ENCODE results near the gene PDE11A. TPM values are rescaled to one million over a fixed set of nuclear protein-coding genes. Genes with fewer than 3 reads are reported as not detected.
A peak's percentile ranks its signal among the peaks of the same experiment; 100 is the strongest.

Gene PDE11A
- total RNA-seq, 4 donors from 2014 or later = 0.85 to 2.3 (median 2.1) TPM; not detected in 1

DNA sequence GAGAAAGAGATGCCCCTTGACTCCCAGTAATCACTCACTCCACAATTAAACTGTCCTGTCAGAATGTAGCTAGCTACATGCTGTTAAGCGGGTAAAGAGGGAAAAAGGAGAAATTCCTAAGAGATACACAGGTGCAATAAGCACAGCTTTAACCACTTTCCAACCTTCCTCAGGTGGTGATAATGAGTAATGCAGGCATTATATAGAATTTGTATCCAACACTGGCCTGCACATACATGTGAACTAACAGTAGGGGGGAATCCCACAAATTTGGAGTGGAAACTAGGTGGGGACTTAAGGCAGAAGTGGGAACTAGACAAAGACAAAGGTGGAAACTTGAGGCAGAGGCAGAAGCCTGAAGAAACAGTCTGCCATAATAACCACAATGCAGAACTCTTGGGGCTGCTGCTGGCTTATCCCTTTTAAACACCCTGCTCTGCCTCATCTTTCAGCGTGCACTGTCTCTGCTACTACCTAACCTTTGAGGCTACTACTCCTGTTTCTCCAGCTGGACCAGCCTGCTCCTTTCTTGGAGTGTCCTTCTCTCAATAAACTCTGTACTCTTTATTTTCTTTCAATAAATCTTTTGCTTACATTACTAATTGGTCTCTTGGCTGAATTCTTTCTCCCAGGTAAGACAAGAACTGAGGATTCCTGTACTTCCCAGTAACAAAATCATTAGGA, 259.7 kb downstream of the PDE11A start:
- Histone ChIP-seq H3K4me1 (no peaks in the 10 kb centered on the region), H3K27ac (no peak overlapping the region), H3K36me3 (no peaks in the 10 kb centered on the region), H3K27me3 (no peaks in the 10 kb centered on the region), H3K4me3 (no peak overlapping the region), H3K9me3 (no peaks in the 10 kb centered on the region)
- TF ChIP-seq, protein P1, sequence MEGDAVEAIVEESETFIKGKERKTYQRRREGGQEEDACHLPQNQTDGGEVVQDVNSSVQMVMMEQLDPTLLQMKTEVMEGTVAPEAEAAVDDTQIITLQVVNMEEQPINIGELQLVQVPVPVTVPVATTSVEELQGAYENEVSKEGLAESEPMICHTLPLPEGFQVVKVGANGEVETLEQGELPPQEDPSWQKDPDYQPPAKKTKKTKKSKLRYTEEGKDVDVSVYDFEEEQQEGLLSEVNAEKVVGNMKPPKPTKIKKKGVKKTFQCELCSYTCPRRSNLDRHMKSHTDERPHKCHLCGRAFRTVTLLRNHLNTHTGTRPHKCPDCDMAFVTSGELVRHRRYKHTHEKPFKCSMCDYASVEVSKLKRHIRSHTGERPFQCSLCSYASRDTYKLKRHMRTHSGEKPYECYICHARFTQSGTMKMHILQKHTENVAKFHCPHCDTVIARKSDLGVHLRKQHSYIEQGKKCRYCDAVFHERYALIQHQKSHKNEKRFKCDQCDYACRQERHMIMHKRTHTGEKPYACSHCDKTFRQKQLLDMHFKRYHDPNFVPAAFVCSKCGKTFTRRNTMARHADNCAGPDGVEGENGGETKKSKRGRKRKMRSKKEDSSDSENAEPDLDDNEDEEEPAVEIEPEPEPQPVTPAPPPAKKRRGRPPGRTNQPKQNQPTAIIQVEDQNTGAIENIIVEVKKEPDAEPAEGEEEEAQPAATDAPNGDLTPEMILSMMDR (IDR thresholded peaks at IDR 0.05) = no peak
- intact Hi-C loops (cut with DNase I; ENCODE audit: low total_unique reads) = no loop called here
- no peak for DNase-seq

DNA sequence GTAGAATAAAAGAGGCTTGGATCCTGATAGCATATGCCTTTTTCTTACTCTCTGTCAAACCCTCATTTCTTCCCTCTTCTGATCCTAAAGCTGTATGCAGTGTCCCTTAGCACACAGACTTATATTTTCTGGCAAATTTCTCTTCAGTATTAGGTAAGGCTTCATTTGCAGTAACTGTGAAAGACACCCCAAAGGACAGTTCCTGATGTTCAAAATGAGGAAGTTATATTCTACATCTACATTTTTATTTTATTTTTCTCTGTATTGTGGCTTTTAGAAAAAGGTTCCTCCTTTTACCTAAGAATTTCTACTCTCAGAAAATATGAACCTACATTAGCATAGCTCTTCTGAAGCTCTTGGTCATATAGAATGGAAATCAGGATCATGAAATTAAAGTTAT, 261.7 kb downstream of the PDE11A start:
- Histone ChIP-seq H3K4me1 (no peaks in the 10 kb centered on the region), H3K36me3 (no peaks in the 10 kb centered on the region), H3K4me3 (no peak overlapping the region), H3K27me3 (no peaks in the 10 kb centered on the region), H3K27ac (no peak overlapping the region), H3K9me3 (no peaks in the 10 kb centered on the region)
- intact Hi-C loops (cut with DNase I; ENCODE audit: low total_unique reads) = no loop called here
- TF ChIP-seq POLR2A (IDR thresholded peaks at IDR 0.05) = no peak
- TF ChIP-seq, protein P1 (IDR thresholded peaks at IDR 0.05) = no peak
- DNase-seq = no peak

DNA sequence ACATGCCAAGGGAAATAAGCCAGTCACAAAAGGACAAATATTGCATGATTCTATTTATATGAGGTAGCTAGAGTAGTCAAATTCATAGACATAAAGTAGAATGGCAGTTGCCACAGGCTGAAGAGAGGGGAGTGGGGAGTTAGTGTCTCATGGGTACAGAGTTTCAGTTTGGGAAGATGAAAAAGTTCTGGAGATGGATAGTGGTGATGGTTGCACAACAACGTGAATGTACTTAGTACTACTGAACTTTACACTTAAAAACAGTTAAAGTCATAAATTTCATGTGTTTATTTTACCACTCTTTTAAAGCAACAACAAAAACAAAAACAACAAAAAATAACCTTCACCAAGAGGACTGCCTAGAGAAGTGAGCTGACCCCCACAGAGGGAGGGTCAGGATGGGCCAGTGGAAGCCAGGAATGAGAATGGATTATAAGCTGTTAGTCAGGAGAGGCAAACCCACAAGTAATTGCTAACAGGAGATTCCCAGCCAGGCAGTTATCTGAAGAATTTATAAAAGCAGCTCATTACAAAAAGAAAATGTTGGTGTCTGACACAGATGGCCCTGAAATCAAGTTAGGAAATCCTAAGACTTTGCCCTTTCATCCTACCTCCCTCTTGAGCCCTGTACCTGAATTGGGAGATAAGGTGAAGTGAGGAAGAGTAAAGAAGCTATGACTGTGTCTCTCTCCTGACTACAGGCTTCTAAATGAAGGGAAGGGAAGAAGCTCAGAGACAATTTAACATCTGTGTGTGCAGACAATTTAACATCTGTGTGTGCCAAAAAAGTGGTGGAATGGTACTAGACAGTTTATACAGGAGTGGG, 263.4 kb downstream of the PDE11A start:
- Histone ChIP-seq H3K9me3 (no peaks in the 10 kb centered on the region), H3K27me3 (no peaks in the 10 kb centered on the region), H3K4me1 (no peaks in the 10 kb centered on the region), H3K36me3 (no peaks in the 10 kb centered on the region), H3K4me3 (no peak overlapping the region), H3K27ac (no peak overlapping the region)
- TF ChIP-seq POLR2A (IDR thresholded peaks at IDR 0.05) = no peak
- TF ChIP-seq, protein P1 (IDR thresholded peaks at IDR 0.05) = no peak
- DNase-seq = no peak
- intact Hi-C loops (cut with DNase I; ENCODE audit: low total_unique reads) = no loop called here

DNA sequence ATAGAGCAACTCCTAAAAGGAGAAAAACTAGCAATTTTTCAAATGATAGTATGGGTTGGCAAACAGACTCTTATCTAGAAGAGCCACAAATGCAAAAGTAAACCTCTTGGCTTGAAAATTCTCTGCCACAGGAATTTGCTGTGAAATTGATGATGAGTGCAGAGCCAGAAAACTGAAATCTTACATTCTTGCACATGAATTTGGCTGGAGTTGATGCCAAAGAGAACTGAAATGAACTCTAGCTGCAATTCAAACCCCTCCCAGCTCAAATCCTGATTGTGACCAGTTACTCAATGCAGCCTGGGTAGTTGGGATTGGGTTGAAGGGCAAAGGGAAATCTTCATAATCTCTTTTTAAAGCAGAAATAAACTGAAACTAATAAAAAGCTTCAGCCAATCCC, 266.6 kb downstream of the PDE11A start:
- Histone ChIP-seq H3K27ac (no peak overlapping the region), H3K36me3 (no peaks in the 10 kb centered on the region), H3K4me3 (no peak overlapping the region), H3K27me3 (no peaks in the 10 kb centered on the region), H3K9me3 (no peaks in the 10 kb centered on the region), H3K4me1 (no peaks in the 10 kb centered on the region)
- intact Hi-C loops (cut with DNase I; ENCODE audit: low total_unique reads) = no loop called here
- DNase-seq = no peak
- TF ChIP-seq POLR2A (IDR thresholded peaks at IDR 0.05) = no peak
- TF ChIP-seq, protein P1 (IDR thresholded peaks at IDR 0.05) = no peak

DNA sequence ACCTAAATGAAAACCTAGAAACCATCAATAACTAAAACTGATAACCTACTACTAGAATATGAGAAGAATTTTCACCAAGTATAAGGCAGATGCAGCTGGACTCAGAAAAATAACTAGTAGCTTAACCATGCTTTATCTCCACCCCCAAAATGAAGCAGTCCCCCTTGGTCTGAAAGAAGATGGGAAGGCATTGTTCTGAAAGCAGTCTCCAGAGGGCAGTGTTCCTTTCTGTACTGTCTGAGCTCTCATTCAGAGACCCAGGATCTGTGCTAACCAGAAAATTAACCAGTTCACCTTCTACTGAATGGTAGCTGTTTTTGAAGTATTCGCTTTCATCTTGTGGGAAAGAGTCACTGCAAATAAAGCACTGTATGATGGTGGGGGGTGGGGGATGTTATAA, 273.0 kb downstream of the PDE11A start:
- Histone ChIP-seq H3K36me3 (no peaks in the 10 kb centered on the region), H3K4me3 (no peak overlapping the region), H3K9me3 (no peaks in the 10 kb centered on the region), H3K4me1 (no peaks in the 10 kb centered on the region), H3K27ac (no peak overlapping the region), H3K27me3 (no peaks in the 10 kb centered on the region)
- no peak for TF ChIP-seq POLR2A (IDR thresholded peaks at IDR 0.05)
- TF ChIP-seq, protein P1 (IDR thresholded peaks at IDR 0.05) = peak in 1 of 4 experiments; percentile 41
- intact Hi-C loops (cut with DNase I; ENCODE audit: low total_unique reads) = no loop called here
- no peak for DNase-seq

Data from uterus (tissue), 4 donors.